ENCODE results near the gene HS3ST6.
"Not testable (repeated sequence)": the region's sequence is repeated elsewhere in the genome, so short reads cannot be mapped to it uniquely, and the experiment has no call there.

The HS3ST6 gene

DNA sequence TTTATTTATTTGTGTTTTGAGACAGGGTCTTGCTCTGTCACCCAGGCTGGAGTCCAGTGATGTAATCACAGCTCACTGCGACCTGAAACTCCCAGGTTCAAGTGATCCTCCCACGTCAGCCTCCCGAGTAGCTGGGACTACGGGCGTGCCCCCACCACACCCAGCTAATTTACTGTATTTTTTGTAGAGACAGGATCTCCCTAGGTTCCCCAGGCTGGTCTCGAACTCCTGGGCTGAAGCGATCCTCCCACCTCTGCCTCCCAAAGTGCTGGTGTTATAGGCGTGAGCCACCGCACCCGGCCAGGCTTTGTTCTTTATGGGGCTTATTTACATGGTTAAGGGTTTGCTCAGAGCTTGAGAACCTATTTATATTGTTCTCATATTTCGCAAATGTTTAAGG lies 40.4 kb downstream of the HS3ST6 start:
- no peak for DNase-seq (ENCODE audit: low read depth)

DNA sequence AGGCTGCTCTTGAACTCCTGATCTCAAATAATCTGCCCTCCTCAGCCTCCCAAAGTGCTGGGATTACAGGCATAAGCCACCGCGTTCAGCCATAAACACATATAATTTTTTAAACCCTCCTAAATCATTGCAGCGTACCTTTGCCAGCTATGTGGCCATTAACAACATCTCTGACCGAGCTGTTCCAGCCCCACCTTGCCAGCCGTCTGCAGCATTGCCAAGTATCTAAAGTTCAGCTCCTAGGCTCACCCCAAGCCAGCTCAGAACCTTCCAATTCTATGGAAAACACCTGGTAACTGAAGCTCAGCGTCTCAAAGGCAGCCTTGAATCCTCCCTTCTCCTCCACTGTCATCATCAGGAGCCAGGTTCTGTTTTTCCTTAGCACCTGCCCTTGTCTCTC lies 41.1 kb downstream of the HS3ST6 start:
- DNase-seq (ENCODE audit: low read depth) = no peak

DNA sequence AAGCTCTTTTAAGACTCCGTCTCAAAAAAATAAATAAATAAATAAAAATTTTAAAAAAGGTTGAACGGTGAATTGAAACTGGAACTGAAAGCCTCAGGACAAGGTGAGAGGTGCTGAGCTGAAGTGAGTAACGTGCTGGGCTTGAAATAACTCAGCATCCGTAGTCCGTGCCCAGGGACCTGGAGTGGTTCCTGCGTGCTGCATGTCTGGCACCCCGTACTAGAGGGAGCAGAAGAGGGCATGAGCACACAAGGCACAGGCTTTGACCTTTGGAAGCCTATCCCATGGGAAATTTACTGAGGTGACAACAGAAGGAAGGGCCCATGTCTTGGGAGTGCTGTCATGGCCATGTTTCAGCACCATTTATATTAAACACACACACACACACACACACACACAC lies 41.7 kb downstream of the HS3ST6 start:
- no peak for DNase-seq (ENCODE audit: low read depth)

DNA sequence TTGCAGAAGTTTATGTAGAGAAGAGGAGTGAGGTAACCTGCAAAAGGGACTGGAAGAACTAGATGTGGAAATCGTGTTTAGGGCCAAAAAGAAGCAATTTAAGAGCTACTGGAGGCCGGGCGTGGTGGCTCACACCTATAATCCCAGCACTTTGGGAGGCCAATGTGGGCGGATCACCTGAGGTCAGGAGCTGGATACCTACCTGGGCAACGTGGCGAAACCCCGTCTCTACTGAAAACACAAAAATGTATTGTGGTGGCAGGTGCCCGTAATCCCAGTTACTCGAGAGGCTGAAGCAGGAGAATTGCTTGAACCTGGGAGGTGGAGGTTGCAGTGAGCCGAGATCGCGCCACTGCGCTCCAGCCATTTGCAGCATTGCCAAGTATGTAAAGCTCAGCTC lies 42.1 kb downstream of the HS3ST6 start:
- DNase-seq (ENCODE audit: low read depth) = not testable (repeated sequence)

DNA sequence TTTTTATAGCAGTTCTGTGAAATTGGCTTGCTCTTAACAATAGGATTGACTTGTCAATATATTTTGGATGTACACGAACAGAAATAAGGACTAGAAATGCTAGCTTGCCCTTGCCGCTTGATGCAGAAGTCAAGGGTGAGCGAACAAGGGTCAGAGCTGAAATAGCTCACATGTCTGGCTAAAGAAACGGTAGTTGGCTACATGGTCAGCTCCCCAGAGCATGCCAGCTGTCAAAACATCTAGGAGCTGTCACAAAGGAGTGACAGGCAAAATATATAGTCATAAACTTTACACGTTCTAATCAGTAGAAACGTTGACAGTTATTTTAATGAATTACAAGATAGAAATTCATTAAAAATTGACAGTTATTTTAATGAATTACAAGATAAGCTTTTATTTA lies 43.4 kb downstream of the HS3ST6 start:
- no peak for DNase-seq (ENCODE audit: low read depth)

DNA sequence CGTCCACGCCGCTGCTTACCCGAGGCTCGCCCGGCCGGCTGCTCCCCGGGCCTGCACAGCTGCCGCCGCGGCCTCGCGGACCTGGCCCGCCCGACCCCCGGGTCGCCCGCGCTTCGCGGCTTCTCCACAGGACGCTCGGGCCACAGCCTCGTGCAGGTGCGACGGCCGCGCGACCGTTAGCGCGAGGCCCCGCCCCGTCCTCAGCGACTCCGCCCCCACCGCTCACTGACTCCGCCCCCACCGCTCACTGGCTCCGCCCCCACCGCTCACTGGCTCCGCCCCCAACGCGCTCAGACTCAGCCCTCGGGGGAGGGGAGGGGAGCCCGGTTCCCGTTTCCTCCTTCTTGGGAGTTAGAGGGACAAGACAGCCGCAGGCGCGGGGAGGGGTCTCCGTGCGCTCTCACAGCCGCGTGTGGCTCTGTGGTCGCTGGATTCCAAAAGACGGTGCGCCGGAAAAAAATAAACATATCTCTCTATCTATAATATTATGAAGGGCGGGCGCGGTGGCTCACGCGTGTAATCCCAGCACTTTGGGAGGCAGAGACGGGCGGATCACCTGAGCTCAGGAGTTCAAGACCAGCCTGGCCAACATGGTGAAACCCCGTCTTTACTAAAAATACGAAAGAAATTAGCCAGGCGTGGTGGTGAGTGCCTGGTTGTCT lies 46.1 kb downstream of the HS3ST6 start, which contains the start of gene MEIOB:
Gene MEIOB (minus strand): TSS at position 191 of the 662 bp plus-strand sequence. CDS start 3,989 bp downstream, outside the sequence.
- no peak for DNase-seq (ENCODE audit: low read depth)

DNA sequence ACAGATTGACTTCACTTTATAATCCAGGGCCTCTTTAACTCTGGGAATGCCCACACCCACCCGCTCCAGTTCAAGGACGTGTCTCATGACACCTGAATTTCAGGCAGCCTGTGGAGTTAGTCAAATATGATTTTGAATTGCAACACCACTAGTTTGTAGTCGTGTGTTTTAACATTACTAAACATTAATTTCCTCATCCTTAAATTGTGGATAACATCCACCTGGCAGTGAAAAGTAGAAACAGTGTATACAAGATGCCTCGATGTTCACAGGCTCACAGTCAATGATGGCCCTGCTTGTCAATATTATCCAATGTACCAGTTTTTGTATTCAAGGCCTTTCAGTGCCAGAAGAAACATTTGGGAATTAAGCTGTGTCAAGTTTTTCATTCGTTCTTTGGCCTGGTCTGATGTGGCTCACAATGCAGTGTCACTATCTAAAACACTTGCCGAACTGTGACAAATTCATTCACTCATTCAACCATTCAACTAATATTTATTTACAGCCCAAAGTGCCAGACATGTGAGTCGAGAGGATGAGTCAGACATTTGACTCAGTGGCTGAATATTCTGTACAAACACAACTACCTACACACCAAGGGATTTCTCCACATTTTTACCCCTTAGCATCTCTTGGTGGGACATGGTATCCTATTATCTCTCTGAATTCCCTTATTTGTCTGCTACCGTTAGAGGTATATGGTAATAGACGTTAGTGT lies 47.7 kb downstream of the HS3ST6 start:
- no peak for DNase-seq (ENCODE audit: low read depth)

DNA sequence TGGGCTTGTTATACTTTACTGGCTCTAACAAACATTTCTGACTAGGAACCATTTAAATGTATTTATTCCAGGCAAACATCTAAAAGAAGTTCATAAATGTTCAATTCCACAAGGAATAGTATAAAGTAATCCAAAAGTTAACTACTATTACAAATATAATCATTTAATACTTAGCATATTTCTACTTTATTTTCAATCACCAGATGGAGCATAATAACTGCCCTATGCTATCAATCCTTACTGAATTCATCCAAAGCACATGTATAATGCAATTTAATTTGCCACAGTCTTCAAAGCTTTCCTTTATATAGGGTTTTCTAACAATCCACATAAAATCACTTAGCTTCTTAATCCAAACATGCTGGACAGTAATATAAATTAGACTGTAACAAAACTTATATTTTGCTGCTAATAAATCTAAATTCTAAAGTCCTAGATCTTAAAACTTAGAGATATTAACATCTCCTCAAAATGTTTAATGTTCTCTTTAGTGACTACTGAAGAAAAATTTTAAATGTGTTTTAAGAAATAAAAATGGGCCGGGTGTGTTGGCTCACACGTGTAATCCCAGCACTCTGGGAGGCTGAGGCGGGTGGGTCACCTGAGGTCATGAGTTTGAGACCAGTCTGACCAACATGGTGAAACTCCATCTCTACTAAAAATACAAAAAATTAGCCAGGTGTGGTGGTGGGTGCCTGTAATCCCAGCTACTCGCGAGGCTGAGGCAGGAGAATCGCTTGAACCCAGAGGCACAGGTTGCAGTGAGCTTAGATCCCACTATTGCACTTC lies 52.1 kb downstream of the HS3ST6 start:
- no peak for DNase-seq (ENCODE audit: low read depth)

DNA sequence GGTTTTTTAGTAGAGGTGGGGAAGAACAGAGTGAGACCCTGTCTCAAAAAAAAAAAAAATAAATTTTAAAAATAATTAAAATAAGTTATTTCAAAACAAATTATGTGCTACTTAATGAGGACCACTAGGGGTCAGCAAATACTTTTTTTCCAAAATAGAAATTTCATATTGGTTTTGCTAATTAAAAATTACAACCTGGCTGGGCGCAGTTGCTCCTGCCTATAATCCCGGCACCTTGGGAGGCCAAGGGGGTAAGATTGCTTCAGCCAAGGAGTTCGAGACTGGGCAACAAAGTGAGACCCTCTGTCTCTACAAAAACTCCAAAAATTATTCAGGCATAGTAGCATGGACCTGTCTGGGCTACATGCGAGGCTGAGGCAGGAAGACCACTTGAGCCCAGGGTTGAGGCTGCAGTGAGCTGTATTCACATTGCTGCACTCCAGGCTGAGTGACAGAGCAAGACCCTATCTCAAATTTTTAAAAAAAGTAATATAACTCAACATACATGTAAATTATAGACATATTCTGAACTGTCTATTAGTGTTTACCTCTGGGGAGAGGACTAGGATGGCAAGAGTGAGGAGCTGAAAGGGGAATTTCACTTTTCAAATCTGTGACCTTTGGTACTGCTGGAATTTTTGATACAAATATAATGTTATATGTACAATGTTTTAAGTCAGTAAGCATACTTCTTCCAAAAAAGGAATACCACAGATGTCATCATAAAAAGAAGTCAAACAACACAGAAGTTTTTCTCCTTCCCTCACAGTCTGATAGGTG lies 54.3 kb downstream of the HS3ST6 start:
- DNase-seq (ENCODE audit: low read depth) = no peak

DNA sequence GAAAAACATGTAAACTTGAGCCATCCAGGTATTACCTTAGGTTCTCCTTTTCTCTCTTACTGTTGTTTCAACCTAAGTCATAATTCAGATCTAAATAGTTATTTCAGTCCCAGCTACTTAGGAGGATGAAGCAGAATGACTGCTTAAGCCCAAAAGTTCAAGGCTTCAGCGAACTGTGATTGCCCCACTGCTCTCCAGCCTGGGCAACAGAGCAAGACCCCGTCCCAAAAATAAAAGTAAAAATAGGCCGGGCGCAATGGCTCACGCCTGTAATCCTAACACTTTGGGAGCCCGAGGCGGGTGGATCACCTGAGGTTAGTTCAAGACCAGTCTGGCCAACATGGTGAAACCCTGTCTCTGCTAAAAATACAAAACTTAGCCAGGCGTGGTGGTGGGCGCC lies 55.8 kb downstream of the HS3ST6 start:
- DNase-seq (ENCODE audit: low read depth) = no peak

DNA sequence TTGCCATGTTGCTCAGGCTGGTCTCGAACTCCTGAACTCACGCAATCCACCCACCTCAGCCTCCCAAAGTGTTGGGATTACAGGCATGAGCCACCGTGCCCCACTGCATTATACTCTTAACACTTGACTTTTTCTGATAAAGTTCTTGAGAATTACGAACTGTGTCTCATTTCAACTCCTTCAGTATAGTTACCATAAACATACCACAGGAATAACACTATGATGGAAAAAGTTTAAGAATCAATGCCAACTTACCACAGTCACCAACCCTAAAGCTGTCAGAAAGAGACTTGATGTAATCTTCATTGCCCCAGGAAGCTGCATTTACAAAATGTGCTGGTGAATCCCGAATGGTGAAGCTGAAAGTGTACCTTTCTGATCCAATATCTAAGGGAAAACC lies 56.5 kb downstream of the HS3ST6 start:
- DNase-seq (ENCODE audit: low read depth) = no peak
